ENCODE results near the gene SPTBN1.
"Not testable (repeated sequence)": the region's sequence is repeated elsewhere in the genome, so short reads cannot be mapped to it uniquely, and the experiment has no call there.

SPTBN1 gene

DNA sequence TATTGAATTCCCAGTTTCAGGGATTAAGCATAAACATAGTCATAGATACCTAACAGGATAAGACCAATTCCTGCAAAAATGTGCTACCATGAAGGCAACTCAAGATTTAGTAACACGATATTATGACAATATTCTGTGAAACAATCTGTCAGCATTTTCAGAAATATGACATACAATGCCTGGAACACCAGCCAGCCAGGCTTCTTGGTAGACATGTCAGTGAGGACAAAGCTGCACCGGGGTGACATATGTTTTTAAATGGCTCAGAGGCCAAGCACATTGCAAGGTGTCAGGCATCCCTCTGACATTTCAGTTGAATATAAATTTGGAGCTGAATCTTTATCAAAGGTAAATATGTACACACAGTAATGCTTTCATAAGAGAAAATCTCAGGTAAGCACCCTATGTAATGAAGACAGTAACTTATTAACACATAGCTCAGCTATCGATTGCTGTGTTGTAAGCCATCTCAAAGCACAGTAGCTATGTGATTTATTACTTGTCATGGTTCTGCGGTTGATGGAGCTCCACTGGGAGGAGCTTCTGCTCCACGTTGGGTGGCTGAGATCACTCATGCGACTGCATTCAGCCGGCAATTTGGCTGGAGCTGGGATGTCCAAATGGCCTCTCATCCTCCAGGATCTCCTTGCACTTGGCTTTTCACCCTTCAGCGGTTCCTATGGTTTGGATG is 235.5 kb downstream of the SPTBN1 start:
- no peak overlapping the region for H3K4me3 ChIP-seq (ENCODE audit: low read depth, low read length)
- TF ChIP-seq, protein P1, sequence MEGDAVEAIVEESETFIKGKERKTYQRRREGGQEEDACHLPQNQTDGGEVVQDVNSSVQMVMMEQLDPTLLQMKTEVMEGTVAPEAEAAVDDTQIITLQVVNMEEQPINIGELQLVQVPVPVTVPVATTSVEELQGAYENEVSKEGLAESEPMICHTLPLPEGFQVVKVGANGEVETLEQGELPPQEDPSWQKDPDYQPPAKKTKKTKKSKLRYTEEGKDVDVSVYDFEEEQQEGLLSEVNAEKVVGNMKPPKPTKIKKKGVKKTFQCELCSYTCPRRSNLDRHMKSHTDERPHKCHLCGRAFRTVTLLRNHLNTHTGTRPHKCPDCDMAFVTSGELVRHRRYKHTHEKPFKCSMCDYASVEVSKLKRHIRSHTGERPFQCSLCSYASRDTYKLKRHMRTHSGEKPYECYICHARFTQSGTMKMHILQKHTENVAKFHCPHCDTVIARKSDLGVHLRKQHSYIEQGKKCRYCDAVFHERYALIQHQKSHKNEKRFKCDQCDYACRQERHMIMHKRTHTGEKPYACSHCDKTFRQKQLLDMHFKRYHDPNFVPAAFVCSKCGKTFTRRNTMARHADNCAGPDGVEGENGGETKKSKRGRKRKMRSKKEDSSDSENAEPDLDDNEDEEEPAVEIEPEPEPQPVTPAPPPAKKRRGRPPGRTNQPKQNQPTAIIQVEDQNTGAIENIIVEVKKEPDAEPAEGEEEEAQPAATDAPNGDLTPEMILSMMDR (IDR thresholded peaks at IDR 0.05; ENCODE audit: low read depth, low read length), result no peak

DNA sequence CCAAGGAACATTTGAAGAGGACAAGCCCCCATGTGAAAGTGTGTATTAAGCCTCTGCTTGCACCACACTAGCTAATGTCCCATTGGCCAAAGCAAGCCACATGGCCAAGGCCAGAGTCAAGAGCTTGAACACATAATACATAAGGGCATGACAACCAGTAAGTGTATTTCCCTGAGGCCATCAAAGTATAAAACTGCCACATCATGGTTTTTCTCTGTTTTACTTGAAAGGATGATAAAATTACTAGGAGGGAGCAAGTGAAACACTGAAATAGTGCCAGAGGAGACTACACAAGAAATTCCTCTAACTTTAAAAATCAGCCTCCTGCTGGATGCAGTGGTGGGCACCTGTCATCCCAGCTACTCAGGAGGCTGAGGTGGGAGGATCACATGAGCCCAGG is 236.4 kb downstream of the SPTBN1 start:
- H3K4me3 ChIP-seq (ENCODE audit: low read depth, low read length), result no peak overlapping the region
- TF ChIP-seq, protein P1 (IDR thresholded peaks at IDR 0.05; ENCODE audit: low read depth, low read length), result no peak

DNA sequence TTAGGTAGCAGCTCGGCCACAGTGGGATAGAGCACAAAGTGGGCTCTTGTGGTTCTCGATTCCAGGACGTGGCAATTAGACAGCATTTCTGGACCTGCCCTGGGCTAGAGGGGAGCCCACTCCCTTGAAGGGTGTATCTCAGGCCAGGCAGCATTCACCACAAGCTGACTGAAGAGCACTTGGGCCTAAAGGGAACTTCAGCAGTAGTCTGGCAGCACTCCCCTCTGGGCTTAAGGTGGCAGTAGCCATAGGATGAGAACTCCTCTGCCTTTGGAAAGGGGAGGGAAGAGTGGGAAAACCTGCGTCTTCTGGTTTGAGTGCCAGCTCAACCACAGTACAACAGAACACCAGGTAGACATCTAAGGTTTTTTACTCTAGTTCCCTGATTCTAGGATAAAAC is 239.3 kb downstream of the SPTBN1 start:
- no peak overlapping the region for H3K4me3 ChIP-seq (ENCODE audit: low read depth, low read length)
- TF ChIP-seq, protein P1 (IDR thresholded peaks at IDR 0.05; ENCODE audit: low read depth, low read length), result no peak

DNA sequence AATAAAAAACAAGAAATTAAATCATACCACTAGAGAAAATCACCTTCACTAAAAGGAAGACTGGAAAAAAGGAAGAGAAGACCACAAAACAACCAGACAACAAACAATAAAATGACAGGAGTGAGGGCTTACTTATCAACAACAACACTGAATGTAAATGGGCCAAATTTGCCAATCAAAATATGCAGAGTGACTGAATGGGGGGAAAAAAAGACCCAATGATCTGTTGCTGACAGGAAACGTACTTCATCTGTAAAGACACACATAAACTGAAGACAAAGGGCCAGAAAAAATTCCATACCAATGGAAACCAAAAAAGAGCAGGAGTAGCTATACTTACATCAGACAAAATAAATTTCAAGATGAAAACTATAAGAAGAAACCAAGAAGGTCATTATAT is 241.8 kb downstream of the SPTBN1 start:
- TF ChIP-seq, protein P1 (IDR thresholded peaks at IDR 0.05; ENCODE audit: low read depth, low read length), result no peak
- no peak overlapping the region for H3K4me3 ChIP-seq (ENCODE audit: low read depth, low read length)

DNA sequence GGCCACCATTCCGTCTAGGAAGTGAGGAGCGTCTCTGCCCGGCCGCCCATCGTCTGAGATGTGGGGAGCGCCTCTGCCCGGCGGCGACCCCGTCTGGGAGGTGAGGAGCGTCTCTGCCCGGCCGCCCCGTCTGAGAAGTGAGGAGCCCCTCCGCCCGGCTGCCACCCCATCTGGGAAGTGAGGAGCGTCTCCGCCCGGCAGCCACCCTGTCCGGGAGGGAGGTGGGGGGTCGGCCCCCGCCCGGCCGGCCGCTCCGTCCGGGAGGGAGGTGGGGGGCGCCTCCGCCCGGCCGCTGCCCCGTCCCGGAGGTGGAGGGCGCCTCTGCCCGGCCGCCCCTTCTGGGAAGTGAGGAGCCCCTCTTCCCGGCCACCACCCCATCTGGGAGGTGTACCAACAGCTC is 242.8 kb downstream of the SPTBN1 start:
- H3K4me3 ChIP-seq (ENCODE audit: low read depth, low read length), result not testable (repeated sequence)

DNA sequence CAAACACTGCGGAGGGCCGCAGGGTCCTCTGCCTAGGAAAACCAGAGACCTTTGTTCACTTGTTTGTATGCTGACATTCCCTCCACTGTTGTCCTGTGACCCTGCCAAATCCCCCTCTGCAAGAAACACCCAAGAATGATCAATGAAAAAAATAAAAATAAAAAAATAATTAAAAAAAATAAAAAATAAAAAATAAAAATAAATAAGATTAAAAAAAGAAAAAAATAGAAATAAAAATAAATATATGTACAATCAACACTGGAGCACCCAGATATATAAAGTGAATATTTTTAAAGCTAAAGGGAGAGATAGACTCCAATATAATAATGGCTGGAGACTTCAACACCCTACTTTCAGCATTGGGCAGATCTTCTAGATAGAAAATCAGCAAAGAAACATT is 243.5 kb downstream of the SPTBN1 start:
- H3K4me3 ChIP-seq (ENCODE audit: low read depth, low read length), result no peak overlapping the region
- TF ChIP-seq, protein P1 (IDR thresholded peaks at IDR 0.05; ENCODE audit: low read depth, low read length), result no peak

DNA sequence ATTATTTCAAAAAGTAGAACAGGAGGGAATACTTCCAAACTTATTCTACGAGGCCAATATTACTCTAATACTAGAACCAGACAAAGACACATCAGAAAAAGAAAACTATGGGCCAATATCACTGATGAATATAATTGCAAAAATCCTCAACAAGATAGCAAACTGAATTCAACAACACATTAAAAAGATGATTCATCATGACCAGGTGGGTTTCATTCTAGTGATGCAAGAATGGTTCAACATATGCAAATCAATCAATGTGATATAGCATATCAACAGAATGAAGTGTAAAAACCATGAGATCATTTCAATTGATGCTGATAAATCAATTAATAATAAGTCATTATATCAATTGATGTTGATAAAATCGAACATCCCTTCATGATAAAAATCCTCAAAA is 244.9 kb downstream of the SPTBN1 start:
- H3K4me3 ChIP-seq (ENCODE audit: low read depth, low read length), result no peak overlapping the region
- TF ChIP-seq, protein P1 (IDR thresholded peaks at IDR 0.05; ENCODE audit: low read depth, low read length), result no peak

DNA sequence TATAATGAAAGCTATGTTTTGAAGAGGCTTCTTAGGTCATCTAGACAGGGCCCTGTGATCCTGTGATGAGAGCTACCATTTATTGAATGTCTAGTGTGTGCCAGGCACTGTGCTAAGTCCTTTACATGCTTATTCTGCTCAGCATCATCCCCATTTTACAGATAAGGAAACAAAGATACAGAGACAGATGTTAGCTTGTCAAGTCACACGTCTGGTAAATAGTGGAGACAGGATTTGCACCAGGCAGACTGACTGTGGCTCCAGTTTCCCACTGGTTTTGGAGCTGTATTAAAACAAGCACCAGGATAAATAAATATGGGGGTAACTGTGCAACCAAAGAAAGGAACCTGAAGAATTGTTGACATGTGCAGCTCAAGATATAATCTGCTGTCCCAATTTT is 248.1 kb downstream of the SPTBN1 start:
- TF ChIP-seq, protein P1 (IDR thresholded peaks at IDR 0.05; ENCODE audit: low read depth, low read length), result no peak
- H3K4me3 ChIP-seq (ENCODE audit: low read depth, low read length), result no peak overlapping the region

Measured in WI38 (cell line).